SK-N-MC (cell line): Measurements from ENCODE around the gene CLEC5A.

ENCODE experiments used
- EZH2 ChIP-seq: fragments of 200-600 bp; sonication (generic); IDR thresholded peaks from one replicate; pipeline ENCODE4 v1.6.1; 2017; ENCODE audit warnings: antibody characterized with exemption
- POLR2AphosphoS5 ChIP-seq: IDR thresholded peaks from 2 replicates; pipeline ENCODE4 v1.6.1; 2012; ENCODE audit warnings: mild to moderate bottlenecking, low read depth, low read length, borderline replicate concordance

GRCh38 chr7:141946796-141947195 lies at the start of gene CLEC5A:
- TF ChIP-seq POLR2AphosphoS5 (no peak), EZH2 (no peak)
